HepG2 (cell line): Measurements from ENCODE around the gene HMGN1. TPM values are rescaled to one million over a fixed set of nuclear protein-coding genes. Genes with fewer than 3 reads are reported as not detected.

Experiments
- ATAC-seq: fragments of 200-7000 bp; cut with Tn5 transposase; 3 replicates; pipeline ENCODE4 v1.9.1; 2020; ENCODE audit warnings: mild to moderate bottlenecking, moderate library complexity
- BruUV-seq: library from RNA; stranded (reverse); fragments of 400-500 nt; replicated peaks from 2 replicates; lab custom pipeline; 2021; lab: Mats Ljungman, UMichigan
- CTCF ChIA-PET: fragments of 300-600 bp; formaldehyde crosslinking; extraction: SDS; loops from one replicate; lab custom pipeline; 2021; ENCODE audit warnings: low total read pairs, inconsistent platforms, low intra/inter-chr PET ratio; lab: Yijun Ruan, JAX
- POLR2A ChIA-PET: fragments of 350-600 bp; sonication (Branson Sonifier 250); formaldehyde crosslinking; loops from one replicate; lab custom pipeline; 2020; ENCODE audit warnings: antibody characterized with exemption, inconsistent platforms; lab: Yijun Ruan, JAX
- DNase-seq: peaks from one replicate; pipeline ENCODE4 v3.0.0-alpha.2; 2015; ENCODE audit warnings: low spot score
- FAIRE-seq: peaks from 3 replicates; lab custom pipeline; 2011; peaks lifted over from hg19 to GRCh38; lab: Jason Lieb, UNC
- H2AFZ ChIP-seq: one replicate; pipeline ENCODE4 v1.6.1; 2011; ENCODE audit warnings: low read length, inconsistent platforms
- H3K27ac ChIP-seq: fragments of 300-600 bp; 3 replicates; pipeline ENCODE4 v1.8.0; 2011; ENCODE audit warnings: mixed run types, mild to moderate bottlenecking, mixed read lengths, low read length, inconsistent platforms; ENCODE audit not compliant: insufficient read depth; ENCODE audit errors: extremely low read length
- H3K27me3 ChIP-seq, 2 experiments: fragments of 200-600 bp in 1 of 2; 2 replicates in 1 of 2; 3 replicates in 1 of 2; pipeline versions ENCODE4 v1.6.0 to v1.8.0; 2011; ENCODE audit warnings: low read length in 2 of 2, mild to moderate bottlenecking in 2 of 2, moderate library complexity in 2 of 2, inconsistent platforms in 1 of 2; ENCODE audit not compliant: insufficient read depth in 2 of 2, control insufficient read depth in 1 of 2
- H3K36me3 ChIP-seq, 2 experiments: fragments of 200-600 bp in 1 of 2; replicated peaks in 1 of 2; 2 replicates in 1 of 2; 3 replicates in 1 of 2; pipeline versions ENCODE4 v1.5.1 to v1.8.0; 2011; ENCODE audit warnings: low read length in 2 of 2, inconsistent platforms in 1 of 2; ENCODE audit not compliant: insufficient read depth in 2 of 2, control insufficient read depth in 1 of 2
- H3K4me1 ChIP-seq: 2 replicates; pipeline ENCODE4 v1.5.1; 2012; ENCODE audit warnings: low read length, inconsistent platforms; ENCODE audit not compliant: insufficient read depth
- H3K4me2 ChIP-seq: 2 replicates; pipeline ENCODE4 v1.6.0; 2011; ENCODE audit warnings: low read depth, low read length, inconsistent platforms
- H3K4me3 ChIP-seq, 3 experiments: fragments of 200-600 bp in 1 of 3; sonication (generic), shearing (Covaris generic) in 1 of 3; replicated peaks in 1 of 3; 2 replicates each; pipeline ENCODE4 v1.5.1; 2011 to 2016; ENCODE audit warnings: low read length in 3 of 3, inconsistent platforms in 2 of 3, low read depth in 2 of 3, mild to moderate bottlenecking in 2 of 3, control low read depth in 1 of 3, mixed read lengths in 1 of 3; ENCODE audit not compliant: insufficient read depth in 1 of 3
- H3K79me2 ChIP-seq: one replicate; pipeline ENCODE4 v1.6.1; 2011; ENCODE audit warnings: low read length, inconsistent platforms; ENCODE audit not compliant: insufficient read depth
- H3K9ac ChIP-seq: 2 replicates; pipeline ENCODE4 v1.6.0; 2011; ENCODE audit warnings: mild to moderate bottlenecking, low read depth, low read length, inconsistent platforms; ENCODE audit not compliant: insufficient read depth
- H3K9me3 ChIP-seq: 2 replicates; pipeline ENCODE4 v1.5.1; 2012; ENCODE audit warnings: mild to moderate bottlenecking, low read length
- H4K20me1 ChIP-seq: 2 replicates; pipeline ENCODE4 v1.6.0; 2011; ENCODE audit warnings: inconsistent platforms, mild to moderate bottlenecking, low read length, moderate library complexity; ENCODE audit not compliant: insufficient read depth
- CC2D1A ChIP-seq: sonication (generic); formaldehyde crosslinking; IDR thresholded peaks from 2 replicates; pipeline ENCODE4 v1.8.1; 2023; ENCODE audit warnings: mild to moderate bottlenecking, missing genetic modification reagents
- GATA4 ChIP-seq: sonication (generic); IDR thresholded peaks from 2 replicates; pipeline ENCODE4 v1.6.1; 2016; ENCODE audit warnings: antibody characterized with exemption, low read depth, borderline replicate concordance
- GATAD2A ChIP-seq: IDR thresholded peaks from 2 replicates; pipeline ENCODE4 v1.6.1; 2016
- HDAC1 ChIP-seq: sonication (generic); formaldehyde crosslinking; IDR thresholded peaks from 2 replicates; pipeline ENCODE4 v1.5.1; 2020; ENCODE audit warnings: mild to moderate bottlenecking, missing genetic modification reagents
- HDAC2 ChIP-seq: sonication (generic); formaldehyde crosslinking; IDR thresholded peaks from 2 replicates; pipeline ENCODE4 v1.4.0; 2020; ENCODE audit warnings: missing genetic modification reagents
- JUN ChIP-seq: sonication (generic); formaldehyde crosslinking; IDR thresholded peaks from 2 replicates; pipeline ENCODE4 v1.4.0; 2020; ENCODE audit warnings: mild to moderate bottlenecking, missing genetic modification reagents
- KDM2A ChIP-seq: sonication (generic); formaldehyde crosslinking; IDR thresholded peaks from 2 replicates; pipeline ENCODE4 v1.4.0; 2020; ENCODE audit warnings: low read depth, missing genetic modification reagents, borderline replicate concordance
- PTBP1 ChIP-seq: fragments of 200-400 bp; formaldehyde crosslinking; IDR thresholded peaks from 2 replicates; pipeline ENCODE4 v1.6.1; 2018; ENCODE audit warnings: low read length, low read depth; ENCODE audit not compliant: poor library complexity, severe bottlenecking
- RBM39 ChIP-seq: fragments of 200-400 bp; formaldehyde crosslinking; IDR thresholded peaks from one replicate; pipeline ENCODE4 v1.6.1; 2018; ENCODE audit warnings: antibody characterized with exemption, mild to moderate bottlenecking, low read depth, low read length; ENCODE audit not compliant: poor library complexity, severe bottlenecking
- SP2 ChIP-seq: sonication (generic); formaldehyde crosslinking; IDR thresholded peaks from 2 replicates; pipeline ENCODE4 v1.5.1; 2020; ENCODE audit warnings: mild to moderate bottlenecking, missing genetic modification reagents
- ZMYM4 ChIP-seq: sonication (generic); formaldehyde crosslinking; IDR thresholded peaks from 2 replicates; pipeline ENCODE4 v1.8.1; 2023; ENCODE audit warnings: mild to moderate bottlenecking, missing genetic modification reagents
- ZNF367 ChIP-seq: sonication (generic); formaldehyde crosslinking; IDR thresholded peaks from 2 replicates; pipeline ENCODE4 v1.4.0; 2020; ENCODE audit warnings: missing genetic modification reagents, borderline replicate concordance
- ZSCAN21 ChIP-seq: sonication (generic); formaldehyde crosslinking; IDR thresholded peaks from 2 replicates; pipeline ENCODE4 v1.8.0; 2022; ENCODE audit warnings: mild to moderate bottlenecking, missing genetic modification reagents, moderate library complexity, borderline replicate concordance
- ZUFSP ChIP-seq: sonication (generic); formaldehyde crosslinking; IDR thresholded peaks from 2 replicates; pipeline ENCODE4 v1.9.0; 2021; ENCODE audit warnings: missing genetic modification reagents, mild to moderate bottlenecking, borderline replicate concordance
- WGBS: methylation state at CpG from one replicate; pipeline ENCODE4 v1.1.6; 2017; ENCODE audit warnings: low lambda C conversion rate; 5-methylcytosine and 5-hydroxymethylcytosine counted together
- in situ Hi-C: cut with HindIII; loops from 2 replicates; pipeline ENCODE4 v1.10.0; 2017; ENCODE audit warnings: low pct_unique_long_range_greater_than_20kb; ENCODE audit not compliant: extremely low pct_ligation_motif_present
- intact Hi-C: fragments of 100-400 bp; cut with micrococcal nuclease; formaldehyde crosslinking; loops from one replicate; pipeline ENCODE4 v1.10.0; 2022; ENCODE audit not compliant: unreplicated experiment
- polyA plus RNA-seq, 8 experiments: library from polyadenylated mRNA; depleted of rRNA in 3 of 8; stranded (reverse) in 7 of 8; unstranded in 1 of 8; fragments of >200 nt; fragmentation: Illumina TruSeq in 4 of 8; extraction: Trizol in 4 of 8; gene quantifications; 2 replicates each; pipeline versions ENCODE4 v1.2.1 to v1.2.3, GENCODE V29; 2011 to 2016; ENCODE audit warnings: low read depth in 4 of 8, missing spikeins in 1 of 8, mixed read lengths in 1 of 8; ENCODE audit not compliant: insufficient read depth in 1 of 8
- total RNA-seq, 5 experiments: library from RNA; depleted of rRNA; stranded (reverse); fragments of >200 nt; fragmentation: Illumina TruSeq; extraction: Trizol; gene quantifications; 2 replicates each; pipeline ENCODE4 v1.2.3, GENCODE V29; 2016; ENCODE audit warnings: low read depth in 1 of 5
- TF ChIP-seq, protein P1 (sequence below): sonication (generic); formaldehyde crosslinking; conservative IDR thresholded peaks from 2 replicates; pipeline ENCODE4 v1.8.1; 2023; ENCODE audit warnings: missing genetic modification reagents
- TF ChIP-seq, protein P2 (sequence below): sonication (generic); formaldehyde crosslinking; IDR thresholded peaks from 2 replicates; pipeline ENCODE4 v1.5.0; 2020; ENCODE audit warnings: missing genetic modification reagents, mild to moderate bottlenecking, borderline replicate concordance
- TF ChIP-seq, protein P3 (sequence below): sonication (generic); formaldehyde crosslinking; IDR thresholded peaks from 2 replicates; pipeline ENCODE4 v1.4.0; 2020; ENCODE audit warnings: mild to moderate bottlenecking, missing genetic modification reagents

The HMGN1 gene
- total and polyA plus RNA-seq, 2 of the 13 experiments (the other 11 are each of a cell fraction or from before 2014, with no cell fraction given) = 104 to 286 TPM

DNA sequence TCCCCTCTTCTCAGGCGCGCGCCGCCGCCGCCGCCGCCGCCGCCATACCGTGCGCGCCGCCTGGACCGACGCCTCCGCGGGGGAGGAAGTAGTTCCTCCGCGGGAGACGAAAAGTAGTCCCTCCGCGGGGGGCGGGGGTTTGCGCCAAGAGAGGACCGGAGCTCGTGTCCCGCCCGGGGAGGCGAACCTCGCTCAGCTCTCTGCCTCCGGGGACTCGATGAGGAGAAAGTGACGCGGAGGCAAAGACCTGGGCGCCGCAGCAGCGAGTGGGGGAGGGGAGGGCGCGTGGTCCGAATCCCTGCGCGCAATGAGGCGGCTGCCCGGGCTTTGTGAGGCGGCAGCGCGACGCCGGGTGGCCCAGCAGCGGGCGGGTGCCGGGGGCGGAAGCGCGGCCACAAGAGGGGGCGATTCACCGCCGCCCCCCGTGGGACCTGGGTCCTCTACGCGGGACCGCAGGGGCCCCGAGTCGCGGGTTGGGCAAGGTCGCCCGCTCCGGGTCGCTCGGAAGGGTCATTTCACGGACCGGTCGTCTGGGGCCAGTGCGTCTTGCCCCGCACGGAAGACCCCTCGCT is 35.2 kb downstream of the HMGN1 start, which contains the start of gene BRWD1:
Gene BRWD1 (minus strand): TSS at position 62 of the 572 bp plus-strand sequence. CDS start 141 bp downstream, outside the sequence.
- intact Hi-C loops = loop anchor here (2.0 kb wide), 2 partner anchors 35 to 75 kb away; partner anchors contain the start of gene HMGN1
- FAIRE-seq = no peak
- Histone ChIP-seq H3K9me3 (no peaks in the 10 kb centered on the region), H4K20me1 (peaks cover 25% of the 10 kb centered on the region), H3K4me2 (peak within 1 kb of the TSS; percentile 100), H2AFZ (peak within 1 kb of the TSS; percentile 80), H3K79me2 (peaks cover 33% of the 10 kb centered on the region), H3K36me3 (peaks cover 0 to 11% of the 10 kb centered on the region in 2 experiments; a peak in 3 of 5 replicates), H3K27ac (peak within 1 kb of the TSS; percentile 98), H3K4me3 (peak within 1 kb of the TSS; percentile 61 to 76 (median 72)), H3K9ac (peak within 1 kb of the TSS; percentile 92), H3K27me3 (no peaks in the 10 kb centered on the region; a peak in 1 of 5 replicates), H3K4me1 (peaks cover 41% of the 10 kb centered on the region)
- peak; percentile 72 for DNase-seq
- CTCF ChIA-PET = interaction anchor here (2.2 kb wide), 1 partner anchor 75 kb away, joined by 10 read pairs; no protein-coding TSS in a partner anchor
- POLR2A ChIA-PET = interaction anchor here (0.8 to 5.0 kb wide), 7 partner anchors 13 to 130 kb away, joined by 3 to 47 read pairs (median 15); partner anchors contain the start of genes HMGN1 and PSMG1
- peak; percentile 77 for ATAC-seq
- in situ Hi-C loops = no loop called here
- BruUV-seq = no TSS peak
- no CpG with 5 or more reads among the region's 78 CpGs for WGBS
- TF ChIP-seq CC2D1A (CRISPR knock-in tag) = no peak
- TF ChIP-seq KDM2A (CRISPR knock-in tag) = peak; percentile 47
- 0 out of 2 replicates have a peak, but pooled peaks have one; percentile 34 for TF ChIP-seq JUN (CRISPR knock-in tag)
- TF ChIP-seq, protein P1, sequence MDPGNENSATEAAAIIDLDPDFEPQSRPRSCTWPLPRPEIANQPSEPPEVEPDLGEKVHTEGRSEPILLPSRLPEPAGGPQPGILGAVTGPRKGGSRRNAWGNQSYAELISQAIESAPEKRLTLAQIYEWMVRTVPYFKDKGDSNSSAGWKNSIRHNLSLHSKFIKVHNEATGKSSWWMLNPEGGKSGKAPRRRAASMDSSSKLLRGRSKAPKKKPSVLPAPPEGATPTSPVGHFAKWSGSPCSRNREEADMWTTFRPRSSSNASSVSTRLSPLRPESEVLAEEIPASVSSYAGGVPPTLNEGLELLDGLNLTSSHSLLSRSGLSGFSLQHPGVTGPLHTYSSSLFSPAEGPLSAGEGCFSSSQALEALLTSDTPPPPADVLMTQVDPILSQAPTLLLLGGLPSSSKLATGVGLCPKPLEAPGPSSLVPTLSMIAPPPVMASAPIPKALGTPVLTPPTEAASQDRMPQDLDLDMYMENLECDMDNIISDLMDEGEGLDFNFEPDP (CRISPR knock-in tag) = peak; percentile 92
- peak; percentile 18; the same call in 1 of the 2 replicates for TF ChIP-seq HDAC2 (CRISPR knock-in tag)
- TF ChIP-seq, protein P2, sequence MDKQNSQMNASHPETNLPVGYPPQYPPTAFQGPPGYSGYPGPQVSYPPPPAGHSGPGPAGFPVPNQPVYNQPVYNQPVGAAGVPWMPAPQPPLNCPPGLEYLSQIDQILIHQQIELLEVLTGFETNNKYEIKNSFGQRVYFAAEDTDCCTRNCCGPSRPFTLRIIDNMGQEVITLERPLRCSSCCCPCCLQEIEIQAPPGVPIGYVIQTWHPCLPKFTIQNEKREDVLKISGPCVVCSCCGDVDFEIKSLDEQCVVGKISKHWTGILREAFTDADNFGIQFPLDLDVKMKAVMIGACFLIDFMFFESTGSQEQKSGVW = 0 out of 2 replicates have a peak, but pooled peaks have one; percentile 65
- TF ChIP-seq PTBP1 = peak; percentile 12
- TF ChIP-seq GATA4 = peak; percentile 33; the same call in 1 of the 2 replicates
- TF ChIP-seq ZUFSP (CRISPR knock-in tag) = no peak
- peak; percentile 79 for TF ChIP-seq ZMYM4 (CRISPR knock-in tag)
- no peak for TF ChIP-seq SP2 (CRISPR knock-in tag)
- TF ChIP-seq ZSCAN21 (CRISPR knock-in tag) = peak; percentile 89
- 0 out of 2 replicates have a peak, but pooled peaks have one; percentile 19 for TF ChIP-seq GATAD2A (CRISPR knock-in tag)
- TF ChIP-seq, protein P3, sequence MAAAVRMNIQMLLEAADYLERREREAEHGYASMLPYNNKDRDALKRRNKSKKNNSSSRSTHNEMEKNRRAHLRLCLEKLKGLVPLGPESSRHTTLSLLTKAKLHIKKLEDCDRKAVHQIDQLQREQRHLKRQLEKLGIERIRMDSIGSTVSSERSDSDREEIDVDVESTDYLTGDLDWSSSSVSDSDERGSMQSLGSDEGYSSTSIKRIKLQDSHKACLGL (CRISPR knock-in tag) = peak; percentile 77
- peak; percentile 70; the same call in 1 of the 2 replicates for TF ChIP-seq ZNF367 (CRISPR knock-in tag)
- TF ChIP-seq RBM39 = peak; percentile 97
- TF ChIP-seq HDAC1 (CRISPR knock-in tag) = peak; percentile 79
